T-cell (primary cell): Measurements from ENCODE around the gene NUP210. TPM values are rescaled to one million over a fixed set of nuclear protein-coding genes. Genes with fewer than 3 reads are reported as not detected.

Experiments used
- ATAC-seq, 4 experiments: fragments of 200-7000 bp in 3 of 4; fragments of 150-1000 bp in 1 of 4; cut with Tn5 transposase; replicated peaks in 1 of 4; 1 replicate in 3 of 4; 2 replicates in 1 of 4; pipeline ENCODE4 v1.10.0; 2021; ENCODE audit warnings: moderate library complexity in 3 of 4, mild to moderate bottlenecking in 2 of 4, moderate number of reproducible peaks in 1 of 4
- CTCF ChIA-PET, 2 donors: fragments of 300-600 bp; sonication (Branson Sonifier 250); formaldehyde crosslinking; loops; one replicate each; lab custom pipeline; 2022; ENCODE audit warnings: antibody characterized with exemption in 2 of 2; lab: Charles Lee
- POLR2A ChIA-PET, 2 donors: fragments of 300-600 bp; sonication (Branson Sonifier 250); formaldehyde crosslinking; loops; one replicate each; lab custom pipeline; 2022; ENCODE audit warnings: antibody characterized with exemption in 2 of 2; lab: Charles Lee
- DNase-seq, 35 experiments: peaks; one replicate each; pipeline versions ENCODE4 v3.0.0 to v3.0.0-alpha.2; 2013 to 2023
- H3K27ac ChIP-seq: one replicate; pipeline ENCODE4 v1.5.1; 2013; ENCODE audit warnings: low read length
- H3K27me3 ChIP-seq, 2 experiments: replicated peaks in 1 of 2; 1 replicate in 1 of 2; 2 replicates in 1 of 2; pipeline versions ENCODE4 v1.6.1 to v1.7.0; 2013; ENCODE audit warnings: low read length in 1 of 2, mixed read lengths in 1 of 2; ENCODE audit not compliant: control insufficient read depth in 2 of 2, insufficient read depth in 2 of 2; ENCODE audit errors: extremely low read depth in 1 of 2
- H3K36me3 ChIP-seq, 2 donors: 1 replicate in 1 of 2; 2 replicates in 1 of 2; pipeline versions ENCODE4 v1.6.1 to v1.7.0; 2013; ENCODE audit warnings: low read length in 1 of 2; ENCODE audit not compliant: control insufficient read depth in 2 of 2, insufficient read depth in 1 of 2; ENCODE audit errors: extremely low read depth in 1 of 2
- H3K4me1 ChIP-seq, 2 experiments: 1 replicate in 1 of 2; 2 replicates in 1 of 2; pipeline versions ENCODE4 v1.6.1 to v1.7.0; 2013; ENCODE audit warnings: low read length in 2 of 2, mixed read lengths in 1 of 2; ENCODE audit not compliant: insufficient read depth in 2 of 2, control insufficient read depth in 1 of 2; ENCODE audit errors: extremely low read depth in 1 of 2
- H3K4me3 ChIP-seq, 2 donors: 1 replicate in 1 of 2; 2 replicates in 1 of 2; pipeline versions ENCODE4 v1.5.1 to v1.7.0; 2013; ENCODE audit warnings: mild to moderate bottlenecking in 2 of 2, low read length in 1 of 2, moderate library complexity in 1 of 2; ENCODE audit not compliant: control insufficient read depth in 1 of 2; ENCODE audit errors: extremely low read depth in 1 of 2
- H3K9me3 ChIP-seq: 2 replicates; pipeline ENCODE4 v1.7.0; 2013
- H3K27ac Mint-ChIP-seq, 2 donors: one replicate each; pipeline ENCODE4 v1.8.0; 2020 to 2021; ENCODE audit warnings: mild to moderate bottlenecking in 2 of 2, mixed read lengths in 2 of 2
- H3K27me3 Mint-ChIP-seq, 2 donors: one replicate each; pipeline ENCODE4 v1.8.0; 2021 to 2022; ENCODE audit warnings: mixed read lengths in 2 of 2
- H3K36me3 Mint-ChIP-seq: one replicate; pipeline ENCODE4 v1.8.0; 2021; ENCODE audit warnings: mixed read lengths
- H3K4me1 Mint-ChIP-seq, 3 donors: one replicate each; pipeline ENCODE4 v1.8.0; 2020 to 2022; ENCODE audit warnings: mixed read lengths in 3 of 3, mild to moderate bottlenecking in 1 of 3
- H3K4me3 Mint-ChIP-seq, 3 donors: one replicate each; pipeline ENCODE4 v1.8.0; 2020 to 2022; ENCODE audit warnings: mild to moderate bottlenecking in 3 of 3, mixed read lengths in 3 of 3, moderate library complexity in 3 of 3
- H3K9me3 Mint-ChIP-seq, 3 donors: one replicate each; pipeline ENCODE4 v1.8.0; 2020 to 2022; ENCODE audit warnings: mixed read lengths in 3 of 3
- WGBS: methylation state at CpG from one replicate; pipeline ENCODE4 v1.1.5; 2013; ENCODE audit warnings: missing lambda C conversion rate; ENCODE audit not compliant: insufficient coverage; 5-methylcytosine and 5-hydroxymethylcytosine counted together
- total RNA-seq, 35 experiments: library from RNA in 6 of 35; stranded (reverse) in 6 of 35; fragments of 120-200 nt in 1 of 35; gene quantifications; one replicate each; pipeline versions ENCODE4 v1.2.1 to v1.2.4 and lab custom pipeline; 2013 to 2026

Gene NUP210
- total RNA-seq, 5 donors from 2014 or later (not counting 1 experiment from before 2014, with no cell fraction given): 117 to 148 (median 125) TPM

DNA sequence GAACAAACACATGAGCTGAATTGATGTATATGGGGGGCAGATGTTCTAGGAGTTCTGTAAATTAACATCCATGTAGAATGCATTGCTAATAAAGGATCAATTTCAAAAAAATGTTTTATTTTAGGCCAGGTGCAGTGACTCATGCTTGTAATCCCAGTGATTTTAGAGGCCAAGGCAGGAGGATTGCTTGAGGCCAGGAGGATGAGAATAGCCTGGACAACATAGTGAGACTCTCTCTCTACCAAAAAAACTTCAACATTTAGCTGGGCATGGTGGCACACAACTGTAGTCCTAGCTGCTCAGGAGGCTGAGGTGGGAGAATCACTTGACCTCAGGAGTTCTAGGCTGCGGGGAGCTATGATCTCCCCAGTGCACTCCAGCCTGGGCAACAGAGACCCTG, 6.5 kb upstream of the NUP210 start:
- ATAC-seq: no peak
- no peaks in the 10 kb centered on the region for H3K36me3 Mint-ChIP-seq
- Histone ChIP-seq H3K4me3 (no peak overlapping the region), H3K27ac (no peak overlapping the region), H3K27me3 (no peaks in the 10 kb centered on the region), H3K36me3 (no peaks in the 10 kb centered on the region), H3K9me3 (no peaks in the 10 kb centered on the region), H3K4me1 (peaks cover 33 to 40% of the 10 kb centered on the region in 2 experiments)
- no peak overlapping the region for H3K4me3 Mint-ChIP-seq
- H3K27me3 Mint-ChIP-seq: no peaks in the 10 kb centered on the region
- peak overlapping the region; percentile 22 to 23 for H3K27ac Mint-ChIP-seq
- no peaks in the 10 kb centered on the region for H3K9me3 Mint-ChIP-seq
- POLR2A ChIA-PET: interaction anchor here (0.6 to 0.7 kb wide), 4 partner anchors 13 to 457 kb away, joined by 3 to 6 read pairs (median 3); no protein-coding TSS in a partner anchor
- WGBS: no CpG with 5 or more reads among the region's 1 CpG
- CTCF ChIA-PET: interaction anchor here (0.7 to 2.9 kb wide), 3 partner anchors 26 to 454 kb away, joined by 5 to 17 read pairs (median 8); no protein-coding TSS in a partner anchor
- peaks cover 54 to 63% (median 57%) of the 10 kb centered on the region in 3 donors for H3K4me1 Mint-ChIP-seq
- DNase-seq: no peak

DNA sequence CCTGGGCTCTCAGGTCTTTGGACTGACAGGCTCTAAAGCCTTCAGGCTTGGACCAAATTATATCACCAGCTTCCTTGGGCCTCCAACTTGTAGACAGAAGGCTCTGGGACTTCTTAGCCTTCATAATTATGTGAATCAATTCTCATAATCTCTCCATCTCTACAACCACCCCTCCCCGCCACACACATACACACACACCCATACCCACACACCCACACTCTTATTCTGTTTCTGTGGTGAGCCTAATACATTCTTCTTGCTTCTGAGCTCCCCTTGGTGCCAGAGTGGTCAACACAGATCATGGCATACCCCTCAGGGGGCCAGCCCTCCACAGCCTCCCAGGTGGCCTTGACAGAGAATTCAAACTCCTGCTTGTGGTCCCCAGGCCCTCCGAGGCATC, 5.6 kb upstream of the NUP210 start:
- Histone ChIP-seq H3K9me3 (no peaks in the 10 kb centered on the region), H3K27ac (no peak overlapping the region), H3K4me1 (peaks cover 39 to 49% of the 10 kb centered on the region in 2 experiments), H3K27me3 (no peaks in the 10 kb centered on the region), H3K36me3 (no peaks in the 10 kb centered on the region), H3K4me3 (no peak overlapping the region)
- Mint-ChIP-seq H3K4me1 (peaks cover 63 to 72% (median 66%) of the 10 kb centered on the region in 3 donors), H3K9me3 (no peaks in the 10 kb centered on the region), H3K27ac (peak overlapping the region; percentile 77 to 79), H3K27me3 (no peaks in the 10 kb centered on the region), H3K4me3 (no peak overlapping the region), H3K36me3 (no peaks in the 10 kb centered on the region)
- POLR2A ChIA-PET: no interaction called here
- ATAC-seq: no peak
- 83% methylated on average over 2 of the region's 2 CpGs for WGBS
- DNase-seq: no peak
- CTCF ChIA-PET: interaction anchor here (0.6 to 2.9 kb wide), 2 partner anchors 27 to 77 kb away, joined by 5 to 17 read pairs; no protein-coding TSS in a partner anchor

DNA sequence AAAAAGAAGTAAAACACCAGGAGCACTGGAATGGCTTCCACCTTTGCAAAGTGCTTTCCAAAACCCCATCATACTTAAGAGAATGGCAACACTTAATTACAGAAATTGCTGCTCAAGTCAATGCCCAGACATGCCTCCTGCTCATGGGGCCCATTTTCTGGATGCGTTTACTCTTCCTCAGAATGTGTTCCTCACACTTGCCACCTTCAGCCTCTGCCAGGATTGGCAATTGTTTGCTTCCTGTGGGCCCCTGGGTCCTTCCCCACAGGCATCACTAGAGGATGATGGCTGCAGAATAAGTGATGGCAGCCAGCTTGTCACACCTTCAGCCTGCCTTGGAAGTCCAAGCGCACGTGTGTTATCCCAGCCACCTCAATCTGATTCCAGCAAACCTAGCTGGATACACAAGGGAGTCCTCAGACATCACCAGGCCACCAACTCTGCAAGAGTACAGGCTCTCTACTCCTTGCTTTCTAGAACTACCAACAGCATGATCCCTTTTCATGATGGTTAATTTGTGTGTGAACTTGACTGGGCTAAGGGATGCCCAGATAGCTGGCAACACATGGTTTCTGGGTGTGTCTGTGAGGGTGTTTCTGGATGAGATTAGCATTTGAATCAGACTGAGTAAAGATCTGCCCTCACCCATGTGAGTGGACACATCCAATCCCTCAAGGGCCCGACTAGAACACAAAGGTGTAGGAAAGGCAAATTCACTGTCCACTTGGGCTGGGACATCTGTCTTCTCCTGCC, 4.9 kb upstream of the NUP210 start:
- Histone ChIP-seq H3K4me3 (no peak overlapping the region), H3K27me3 (no peaks in the 10 kb centered on the region), H3K36me3 (no peaks in the 10 kb centered on the region), H3K4me1 (peaks cover 39 to 53% of the 10 kb centered on the region in 2 experiments), H3K9me3 (no peaks in the 10 kb centered on the region), H3K27ac (no peak overlapping the region)
- 100% methylated on average over 4 of the region's 4 CpGs for WGBS
- no peaks in the 10 kb centered on the region for H3K36me3 Mint-ChIP-seq
- H3K9me3 Mint-ChIP-seq: no peaks in the 10 kb centered on the region
- H3K4me1 Mint-ChIP-seq: peaks cover 62 to 69% (median 69%) of the 10 kb centered on the region in 3 donors
- H3K4me3 Mint-ChIP-seq: no peak overlapping the region
- ChIA-PET POLR2A (no interaction called here), CTCF (interaction anchor here in 1 of 2 donors (0.9 to 2.9 kb wide), 2 partner anchors 23 to 27 kb away, joined by 5 to 17 read pairs; no protein-coding TSS in a partner anchor)
- ATAC-seq (no peak), DNase-seq (no peak)
- H3K27ac Mint-ChIP-seq: peak overlapping the region; percentile 77 to 79
- H3K27me3 Mint-ChIP-seq: no peaks in the 10 kb centered on the region

GRCh38 chr3:13424141-13424844, 4.2 kb upstream of the NUP210 start:
- ATAC-seq (no peak), DNase-seq (no peak)
- WGBS: 100% methylated on average over 1 of the region's 3 CpGs
- no peaks in the 10 kb centered on the region for H3K27me3 ChIP-seq
- H3K4me1 ChIP-seq: peaks cover 39 to 54% of the 10 kb centered on the region in 2 experiments
- ChIA-PET CTCF (interaction anchor here in 1 of 2 donors (0.9 to 2.9 kb wide), 2 partner anchors 23 to 28 kb away, joined by 5 to 17 read pairs; no protein-coding TSS in a partner anchor), POLR2A (no interaction called here)
- no peak overlapping the region for H3K4me3 Mint-ChIP-seq
- peak overlapping the region; percentile 22 to 59 for H3K27ac Mint-ChIP-seq
- H3K36me3 Mint-ChIP-seq: no peaks in the 10 kb centered on the region
- H3K27me3 Mint-ChIP-seq: no peaks in the 10 kb centered on the region
- no peaks in the 10 kb centered on the region for H3K9me3 ChIP-seq
- H3K9me3 Mint-ChIP-seq: no peaks in the 10 kb centered on the region
- H3K36me3 ChIP-seq: no peaks in the 10 kb centered on the region
- H3K4me1 Mint-ChIP-seq: peaks cover 57 to 65% (median 63%) of the 10 kb centered on the region in 3 donors
- H3K27ac ChIP-seq: no peak overlapping the region
- H3K4me3 ChIP-seq: no peak overlapping the region

DNA sequence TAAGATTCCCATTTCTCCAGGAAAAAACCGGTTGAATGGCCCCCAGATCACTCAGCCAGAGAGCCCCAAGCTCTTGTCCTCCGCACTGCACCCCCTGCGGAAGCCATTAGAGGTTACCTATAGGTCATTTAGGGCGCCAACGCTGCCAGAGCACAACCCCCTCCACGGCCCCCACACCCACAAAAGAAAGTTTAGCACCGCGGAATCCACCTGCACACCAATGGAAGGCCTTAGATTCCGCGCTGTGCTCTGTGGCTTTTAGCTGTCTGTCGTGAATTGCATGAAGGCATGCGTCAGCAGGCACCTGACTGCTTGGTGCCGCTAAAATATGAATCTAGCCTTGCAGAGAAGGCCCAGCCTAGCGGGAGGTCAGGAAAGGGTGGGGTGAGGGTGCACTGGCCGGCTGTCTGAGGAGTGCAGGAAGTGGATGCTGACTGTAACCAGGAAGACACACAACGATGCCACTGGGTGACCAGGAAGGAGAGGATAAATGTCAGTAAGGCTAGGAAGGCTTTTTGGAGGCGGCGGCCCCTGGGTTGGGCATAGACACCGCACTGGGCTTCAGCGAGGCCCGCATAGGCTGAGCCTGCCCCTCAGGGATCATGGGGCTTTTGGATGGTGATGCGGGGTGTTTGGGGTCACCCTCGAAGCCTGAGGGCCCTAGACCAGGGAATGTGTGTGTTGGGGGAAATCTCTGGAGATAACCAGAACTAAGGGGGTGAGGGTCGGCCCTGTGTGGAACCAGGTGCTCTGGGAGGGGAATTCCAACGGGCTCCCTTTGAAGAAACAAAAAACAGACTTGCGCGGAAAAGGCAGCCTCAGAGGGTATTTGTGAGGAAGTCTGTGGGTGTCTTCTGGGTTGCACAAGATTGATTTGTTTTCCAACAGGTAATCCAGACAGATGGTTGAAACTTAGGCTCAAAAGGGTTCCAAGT, 976 bp upstream of the NUP210 start:
- peaks cover 44 to 64% of the 10 kb centered on the region in 2 experiments for H3K4me1 ChIP-seq
- Mint-ChIP-seq H3K36me3 (no peaks in the 10 kb centered on the region), H3K27ac (peak overlapping the region; percentile 97 to 99), H3K4me3 (peak overlapping the region; percentile 92 to 98 (median 94)), H3K9me3 (no peaks in the 10 kb centered on the region), H3K27me3 (no peaks in the 10 kb centered on the region), H3K4me1 (peaks cover 69 to 73% (median 73%) of the 10 kb centered on the region in 3 donors)
- DNase-seq (peak; percentile 35 to 94 (median 87)), ATAC-seq (peak; percentile 43 to 84 (median 60))
- WGBS: 7% methylated on average over 25 of the region's 27 CpGs
- H3K36me3 ChIP-seq: no peaks in the 10 kb centered on the region
- peak overlapping the region; percentile 97 for H3K27ac ChIP-seq
- CTCF ChIA-PET: interaction anchor here (0.6 to 6.2 kb wide), 9 partner anchors 9 to 329 kb away, joined by 3 to 56 read pairs (median 4); partner anchors contain the start of gene HDAC11 (in 1 of the 2)
- H3K4me3 ChIP-seq: peak overlapping the region; percentile 61 to 75
- no peaks in the 10 kb centered on the region for H3K9me3 ChIP-seq
- POLR2A ChIA-PET: interaction anchor here (0.6 to 0.8 kb wide), 2 partner anchors 27 to 32 kb away, joined by 3 to 4 read pairs; no protein-coding TSS in a partner anchor
- no peaks in the 10 kb centered on the region for H3K27me3 ChIP-seq
